ENCODE data around the gene LRRC74B. TPM values are rescaled to one million over a fixed set of nuclear protein-coding genes. Genes with fewer than 3 reads are reported as not detected.
"Not testable (repeated sequence)": the region's sequence is repeated elsewhere in the genome, so short reads cannot be mapped to it uniquely, and the experiment has no call there.

LRRC74B gene
- total and polyA plus RNA-seq, 2 experiments from 2014 or later = not detected

GRCh38 chr22:21068681-21069276 is 23.0 kb downstream of the LRRC74B start:
- Histone ChIP-seq H3K4me1 (ENCODE audit: insufficient read depth) (peaks cover 4% of the 10 kb centered on the region), H4K20me1 (ENCODE audit: insufficient read depth) (no peaks in the 10 kb centered on the region), H3K9ac (no peak overlapping the region), H3K79me2 (ENCODE audit: insufficient read depth) (no peaks in the 10 kb centered on the region), H3F3A (ENCODE audit: insufficient read depth) (peaks cover 6% of the 10 kb centered on the region; the same call in 1 of the 2 replicates), H3K9me2 (ENCODE audit: insufficient read depth) (no peaks in the 10 kb centered on the region), H3K4me3 (no peak overlapping the region), H3K36me3 (ENCODE audit: low read depth) (no peaks in the 10 kb centered on the region), H2AFZ (no peak overlapping the region), H3K27me3 (replicated peaks; ENCODE audit: insufficient read depth) (no peaks in the 10 kb centered on the region; the same call in 1 of the 2 replicates), H3K4me2 (ENCODE audit: unreplicated experiment) (no peak overlapping the region), H3K9me3 (ENCODE audit: low read depth) (no peaks in the 10 kb centered on the region), H3K27ac (no peak overlapping the region)
- in situ Hi-C loops (cut with MboI) = no loop called here
- no peak for TF ChIP-seq EZH2phosphoT487 (IDR thresholded peaks at IDR 0.05; ENCODE audit: insufficient read depth, low read depth)
- TF ChIP-seq EZH2 (IDR thresholded peaks at IDR 0.05; ENCODE audit: insufficient read depth, poor library complexity, severe bottlenecking) = no peak
- 70 to 71% methylated on average over 4 of the region's 4 CpGs for WGBS, 2 experiments (ENCODE audit: low coverage in 1 of 2, low lambda C conversion rate in 2 of 2, missing lambda C conversion rate in 2 of 2)
- no peak for DNase-seq

GRCh38 chr22:21069375-21069774 is 23.6 kb downstream of the LRRC74B start:
- Histone ChIP-seq H3K4me2 (ENCODE audit: unreplicated experiment) (no peak overlapping the region), H3K4me3 (no peak overlapping the region), H3F3A (ENCODE audit: insufficient read depth) (peaks cover 7% of the 10 kb centered on the region; the same call in 1 of the 2 replicates), H3K9ac (no peak overlapping the region), H3K9me2 (ENCODE audit: insufficient read depth) (no peaks in the 10 kb centered on the region), H3K79me2 (ENCODE audit: insufficient read depth) (no peaks in the 10 kb centered on the region), H3K27me3 (replicated peaks; ENCODE audit: insufficient read depth) (no peaks in the 10 kb centered on the region; the same call in 1 of the 2 replicates), H3K27ac (no peak overlapping the region), H4K20me1 (ENCODE audit: insufficient read depth) (no peaks in the 10 kb centered on the region), H3K36me3 (ENCODE audit: low read depth) (no peaks in the 10 kb centered on the region), H3K4me1 (ENCODE audit: insufficient read depth) (peaks cover 7% of the 10 kb centered on the region), H2AFZ (no peak overlapping the region), H3K9me3 (ENCODE audit: low read depth) (no peaks in the 10 kb centered on the region)
- in situ Hi-C loops (cut with MboI) = no loop called here
- 72 to 75% methylated on average over 5 of the region's 5 CpGs for WGBS, 2 experiments (ENCODE audit: low coverage in 1 of 2, low lambda C conversion rate in 2 of 2, missing lambda C conversion rate in 2 of 2)
- DNase-seq = no peak
- TF ChIP-seq EZH2 (IDR thresholded peaks at IDR 0.05; ENCODE audit: insufficient read depth, poor library complexity, severe bottlenecking) (no peak), EZH2phosphoT487 (IDR thresholded peaks at IDR 0.05; ENCODE audit: insufficient read depth, low read depth) (no peak)

DNA sequence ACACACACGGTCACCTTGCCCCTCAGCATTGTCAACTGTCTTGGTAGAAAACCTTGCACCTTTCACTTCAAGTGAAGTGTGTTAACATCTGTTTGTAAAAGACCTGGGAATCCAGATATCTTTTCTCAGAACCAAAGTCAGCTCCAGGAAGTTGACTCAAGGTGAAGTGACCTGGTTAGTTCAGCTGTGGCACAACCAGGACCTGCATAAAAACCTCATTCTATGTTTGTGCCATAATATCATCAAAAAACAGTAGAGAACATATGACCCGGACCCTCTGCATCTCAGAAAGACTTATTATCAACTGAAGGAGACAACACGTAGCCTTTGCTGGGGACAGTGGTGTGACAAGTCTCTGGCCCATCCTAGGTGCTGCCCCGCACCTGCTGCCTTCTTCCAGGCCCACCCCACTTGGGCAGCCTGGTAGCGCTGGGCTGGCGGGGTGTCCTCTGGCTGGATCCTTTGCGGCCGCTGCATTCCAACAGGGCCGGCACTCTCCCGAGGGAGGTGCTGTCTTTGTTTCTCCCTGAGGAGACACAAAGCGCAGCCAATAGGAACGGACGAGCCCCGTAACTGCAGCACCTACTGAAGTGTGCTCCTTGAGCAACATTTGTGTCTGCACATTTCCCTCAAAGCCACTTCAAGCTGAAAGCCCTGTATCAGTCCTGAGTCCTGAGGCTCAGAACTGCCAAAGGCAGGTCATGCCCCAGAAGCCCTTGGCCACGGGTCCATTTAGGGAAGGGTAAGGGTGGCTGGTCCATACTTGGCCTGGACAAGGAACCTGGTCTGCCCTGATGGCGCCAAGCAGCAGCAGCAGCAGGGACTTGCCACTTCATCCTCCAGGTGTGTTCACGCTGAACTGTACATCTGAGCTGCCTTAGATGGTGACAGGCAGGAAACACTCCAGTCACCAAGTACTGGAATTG is 25.2 kb downstream of the LRRC74B start:
- WGBS, 2 experiments (ENCODE audit: low coverage in 1 of 2, low lambda C conversion rate in 2 of 2, missing lambda C conversion rate in 2 of 2) = 73 to 80% methylated on average over 16 to 17 of the region's 17 CpGs
- Histone ChIP-seq H3K36me3 (ENCODE audit: low read depth) (no peaks in the 10 kb centered on the region), H3K4me2 (ENCODE audit: unreplicated experiment) (no peak overlapping the region), H2AFZ (no peak overlapping the region), H3K4me3 (no peak overlapping the region), H3K27ac (no peak overlapping the region), H3F3A (ENCODE audit: insufficient read depth) (peaks cover 10% of the 10 kb centered on the region; the same call in 1 of the 2 replicates), H3K27me3 (replicated peaks; ENCODE audit: insufficient read depth) (no peaks in the 10 kb centered on the region), H4K20me1 (ENCODE audit: insufficient read depth) (no peaks in the 10 kb centered on the region), H3K79me2 (ENCODE audit: insufficient read depth) (no peaks in the 10 kb centered on the region), H3K9me2 (ENCODE audit: insufficient read depth) (no peaks in the 10 kb centered on the region), H3K9me3 (ENCODE audit: low read depth) (no peaks in the 10 kb centered on the region), H3K9ac (no peak overlapping the region), H3K4me1 (ENCODE audit: insufficient read depth) (peaks cover 10% of the 10 kb centered on the region)
- TF ChIP-seq EZH2 (IDR thresholded peaks at IDR 0.05; ENCODE audit: insufficient read depth, poor library complexity, severe bottlenecking) (no peak), EZH2phosphoT487 (IDR thresholded peaks at IDR 0.05; ENCODE audit: insufficient read depth, low read depth) (no peak)
- in situ Hi-C loops (cut with MboI) = no loop called here
- no peak for DNase-seq

DNA sequence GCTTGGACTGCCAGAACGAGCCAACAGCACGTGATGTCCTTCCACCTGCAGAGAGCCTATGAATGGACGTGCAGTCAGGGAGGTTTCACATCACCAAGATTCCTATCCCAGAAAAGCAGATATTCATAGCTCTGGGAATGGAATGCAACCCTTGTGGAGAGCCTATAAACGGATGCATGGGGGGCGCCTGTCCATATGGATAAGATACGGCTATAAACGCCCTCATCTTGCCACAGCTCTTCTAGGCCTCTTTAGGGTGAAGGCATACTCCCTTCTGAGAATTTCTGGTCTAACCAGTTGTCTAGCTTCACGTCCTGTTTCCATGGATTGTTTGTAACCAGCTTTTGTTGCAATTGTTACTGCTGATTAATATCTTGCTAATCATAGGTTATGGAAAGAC is 26.1 kb downstream of the LRRC74B start:
- WGBS, 2 experiments (ENCODE audit: low coverage in 1 of 2, low lambda C conversion rate in 2 of 2, missing lambda C conversion rate in 2 of 2) = 69 to 72% methylated on average over 8 of the region's 8 CpGs
- H3K36me3 ChIP-seq (ENCODE audit: low read depth); H3K79me2 ChIP-seq (ENCODE audit: insufficient read depth); H3K4me1 ChIP-seq (ENCODE audit: insufficient read depth); DNase-seq; H3K27me3 ChIP-seq (replicated peaks; ENCODE audit: insufficient read depth); H2AFZ ChIP-seq; H4K20me1 ChIP-seq (ENCODE audit: insufficient read depth); H3K9me3 ChIP-seq (ENCODE audit: low read depth); H3K4me3 ChIP-seq; H3K27ac ChIP-seq; H3K9me2 ChIP-seq (ENCODE audit: insufficient read depth); H3F3A ChIP-seq (ENCODE audit: insufficient read depth); in situ Hi-C loops (cut with MboI); H3K4me2 ChIP-seq (ENCODE audit: unreplicated experiment); H3K9ac ChIP-seq: not testable (repeated sequence)
